Lower lobe of right lung (tissue), 2 donors: ENCODE results near the gene TAGLN3. TPM values are rescaled to one million over a fixed set of nuclear protein-coding genes. Genes with fewer than 3 reads are reported as not detected.

Experiments used
- ATAC-seq, 2 donors: fragments of 200-7000 bp; cut with Tn5 transposase; one replicate each; pipeline ENCODE4 v1.9.1; 2020 to 2022; ENCODE audit warnings: mild to moderate bottlenecking in 2 of 2, moderate library complexity in 2 of 2
- DNase-seq: peaks from one replicate; pipeline ENCODE4 v3.0.0-alpha.2; 2020
- H3K27ac ChIP-seq: fragments of 200-600 bp; one replicate; pipeline ENCODE4 v1.8.0; 2022
- H3K27me3 ChIP-seq: fragments of 200-600 bp; one replicate; pipeline ENCODE4 v1.8.0; 2022; ENCODE audit warnings: low read depth
- H3K36me3 ChIP-seq: fragments of 200-600 bp; one replicate; pipeline ENCODE4 v1.8.0; 2022; ENCODE audit warnings: mild to moderate bottlenecking
- H3K4me1 ChIP-seq: fragments of 200-600 bp; one replicate; pipeline ENCODE4 v1.8.0; 2022
- H3K4me3 ChIP-seq: fragments of 200-600 bp; one replicate; pipeline ENCODE4 v1.8.0; 2022; ENCODE audit warnings: mild to moderate bottlenecking
- H3K9me3 ChIP-seq: fragments of 200-600 bp; one replicate; pipeline ENCODE4 v1.8.0; 2022
- intact Hi-C: fragments of 100-400 bp; cut with DNase I; formaldehyde crosslinking; loops from one replicate; pipeline ENCODE4 v1.11.0; 2022
- total RNA-seq: library from RNA; stranded (reverse); fragmentation: NEBNext Ultra II Directional; extraction: Animal tissue kit (Norgen Biotek cat#: 25700); gene quantifications from one replicate; pipeline ENCODE4 v1.2.1, GENCODE V29; 2021
- TF ChIP-seq, protein P1 (sequence below): fragments of 200-600 bp; IDR thresholded peaks from one replicate; pipeline ENCODE4 v1.8.0; 2022; ENCODE audit warnings: antibody characterized with exemption, mild to moderate bottlenecking
- donor health status: DM: no; HTN: yes; CAD: no; lungs with severe emphysema.

TAGLN3 gene
- total RNA-seq, 1 donor from 2014 or later: 0.44 TPM

DNA sequence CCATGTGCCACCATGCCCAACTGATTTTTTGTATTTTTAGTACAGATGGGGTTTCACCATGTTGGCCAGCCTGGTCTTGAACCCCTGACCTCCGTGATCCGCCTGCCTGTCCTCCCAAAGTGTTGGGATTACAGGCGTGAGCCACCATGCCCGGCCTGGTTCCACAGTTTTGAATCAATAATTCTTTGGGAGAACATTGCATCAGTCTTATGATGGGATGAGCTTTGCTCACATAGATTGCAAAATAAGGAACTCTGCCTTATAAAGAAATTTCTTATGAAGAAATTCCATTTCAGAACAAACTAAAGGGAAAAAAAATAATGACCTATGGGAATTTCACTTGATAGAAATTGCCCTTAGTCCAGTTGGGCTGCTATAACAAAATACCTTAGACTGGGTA is 20.0 kb downstream of the TAGLN3 start:
- Histone ChIP-seq H3K27me3 (no peaks in the 10 kb centered on the region), H3K9me3 (no peaks in the 10 kb centered on the region), H3K4me3 (no peak overlapping the region), H3K27ac (no peak overlapping the region), H3K36me3 (no peaks in the 10 kb centered on the region), H3K4me1 (no peaks in the 10 kb centered on the region)
- TF ChIP-seq, protein P1, sequence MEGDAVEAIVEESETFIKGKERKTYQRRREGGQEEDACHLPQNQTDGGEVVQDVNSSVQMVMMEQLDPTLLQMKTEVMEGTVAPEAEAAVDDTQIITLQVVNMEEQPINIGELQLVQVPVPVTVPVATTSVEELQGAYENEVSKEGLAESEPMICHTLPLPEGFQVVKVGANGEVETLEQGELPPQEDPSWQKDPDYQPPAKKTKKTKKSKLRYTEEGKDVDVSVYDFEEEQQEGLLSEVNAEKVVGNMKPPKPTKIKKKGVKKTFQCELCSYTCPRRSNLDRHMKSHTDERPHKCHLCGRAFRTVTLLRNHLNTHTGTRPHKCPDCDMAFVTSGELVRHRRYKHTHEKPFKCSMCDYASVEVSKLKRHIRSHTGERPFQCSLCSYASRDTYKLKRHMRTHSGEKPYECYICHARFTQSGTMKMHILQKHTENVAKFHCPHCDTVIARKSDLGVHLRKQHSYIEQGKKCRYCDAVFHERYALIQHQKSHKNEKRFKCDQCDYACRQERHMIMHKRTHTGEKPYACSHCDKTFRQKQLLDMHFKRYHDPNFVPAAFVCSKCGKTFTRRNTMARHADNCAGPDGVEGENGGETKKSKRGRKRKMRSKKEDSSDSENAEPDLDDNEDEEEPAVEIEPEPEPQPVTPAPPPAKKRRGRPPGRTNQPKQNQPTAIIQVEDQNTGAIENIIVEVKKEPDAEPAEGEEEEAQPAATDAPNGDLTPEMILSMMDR: no peak
- DNase-seq (no peak), ATAC-seq (no peak)
- intact Hi-C loops: no loop called here

DNA sequence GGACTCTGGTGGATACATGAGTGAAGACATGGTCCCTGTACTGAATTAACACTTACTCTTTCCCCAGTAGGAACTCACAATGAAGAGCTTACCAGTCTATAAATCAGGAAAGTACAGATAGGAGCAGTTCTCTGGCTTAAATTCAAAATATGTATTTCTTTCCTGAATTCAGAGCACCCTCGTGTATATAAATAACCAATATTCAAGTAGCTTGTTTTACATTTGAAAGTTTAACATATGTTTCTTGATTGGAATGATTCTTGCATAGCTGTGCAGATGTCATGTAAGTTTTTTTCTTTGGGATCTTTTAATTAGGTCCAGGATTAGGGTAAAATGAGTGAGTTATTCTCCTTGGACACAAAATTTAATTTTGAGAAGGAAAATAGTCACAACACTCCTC is 21.0 kb downstream of the TAGLN3 start:
- intact Hi-C loops: no loop called here
- H3K36me3 ChIP-seq: no peaks in the 10 kb centered on the region
- ATAC-seq: no peak

DNA sequence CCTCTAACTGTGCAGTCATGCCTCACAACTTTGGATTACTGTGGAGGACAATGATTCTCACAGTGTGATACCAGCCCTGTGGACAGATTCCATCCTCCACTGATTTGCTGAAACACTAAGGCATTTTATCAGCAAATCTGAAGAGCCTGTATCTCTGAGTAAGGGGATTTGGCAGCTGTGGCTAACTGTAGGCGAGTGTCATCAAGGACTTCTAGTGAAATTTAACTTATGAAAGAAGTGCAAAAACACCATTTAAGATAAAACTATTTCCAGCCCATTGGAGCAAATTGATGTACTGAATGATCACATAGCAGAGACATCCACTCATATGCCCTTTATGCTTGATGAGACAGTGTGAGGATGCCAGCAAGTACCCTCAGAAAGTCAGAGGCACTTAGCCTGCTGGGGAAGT is 22.0 kb downstream of the TAGLN3 start:
- H3K4me1 ChIP-seq: no peaks in the 10 kb centered on the region
- no peaks in the 10 kb centered on the region for H3K27me3 ChIP-seq
- intact Hi-C loops: no loop called here
- no peaks in the 10 kb centered on the region for H3K36me3 ChIP-seq
- no peak overlapping the region for H3K27ac ChIP-seq
- H3K4me3 ChIP-seq: no peak overlapping the region
- no peaks in the 10 kb centered on the region for H3K9me3 ChIP-seq
- no peak for ATAC-seq
- TF ChIP-seq, protein P1: no peak
- DNase-seq: no peak

More for the DNA sequence above, 21.0 kb downstream of the TAGLN3 start:
- Histone ChIP-seq H3K27me3 (no peaks in the 10 kb centered on the region), H3K27ac (no peak overlapping the region), H3K4me1 (no peaks in the 10 kb centered on the region), H3K4me3 (no peak overlapping the region), H3K9me3 (no peaks in the 10 kb centered on the region)
- TF ChIP-seq, protein P1: no peak
- no peak for DNase-seq

DNA sequence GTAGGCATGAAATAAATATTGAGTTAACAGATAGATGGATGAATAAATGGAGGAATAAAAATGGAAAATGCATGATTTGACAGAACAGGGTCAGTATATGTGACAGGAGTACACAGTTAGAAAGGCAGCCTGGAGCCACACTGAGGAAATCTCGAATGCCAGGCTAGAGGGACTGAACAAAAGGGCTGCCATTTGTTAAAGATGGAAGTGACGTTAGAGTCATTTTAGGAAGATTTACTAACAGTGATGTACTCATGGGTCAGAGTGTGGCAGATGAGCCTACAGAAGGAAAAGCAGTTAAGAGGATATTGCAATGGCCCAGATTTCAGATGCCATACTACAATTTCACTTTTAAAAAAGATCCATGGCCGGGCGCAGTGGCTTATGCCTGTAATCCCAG is 28.4 kb downstream of the TAGLN3 start:
- DNase-seq (no peak), ATAC-seq (no peak)
- no peak overlapping the region for H3K4me3 ChIP-seq
- H3K27ac ChIP-seq: no peak overlapping the region
- H3K27me3 ChIP-seq: no peaks in the 10 kb centered on the region
- no peaks in the 10 kb centered on the region for H3K36me3 ChIP-seq
- H3K9me3 ChIP-seq: no peaks in the 10 kb centered on the region
- intact Hi-C loops: no loop called here
- no peaks in the 10 kb centered on the region for H3K4me1 ChIP-seq
- TF ChIP-seq, protein P1: no peak

DNA sequence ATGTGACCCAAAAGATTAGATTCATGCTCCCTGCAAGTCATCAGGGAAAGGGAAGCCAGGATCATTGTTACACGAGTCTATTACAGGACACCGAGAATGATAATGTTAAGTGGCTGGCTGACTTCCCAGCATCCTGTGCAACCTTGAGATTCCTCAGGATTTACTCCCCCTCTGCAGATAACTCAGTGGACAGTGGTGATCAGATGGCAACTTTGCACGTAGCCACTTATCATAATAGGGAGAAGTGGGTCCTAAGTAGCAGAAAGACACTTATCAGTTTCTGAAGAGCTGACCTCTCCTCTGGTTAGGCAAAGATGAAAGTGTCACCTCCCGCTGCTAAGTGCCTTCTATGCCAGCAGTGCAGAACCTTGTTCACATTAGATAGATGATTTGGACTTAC is 29.1 kb downstream of the TAGLN3 start:
- H3K27me3 ChIP-seq: no peaks in the 10 kb centered on the region
- H3K9me3 ChIP-seq: no peaks in the 10 kb centered on the region
- H3K4me3 ChIP-seq: no peak overlapping the region
- H3K36me3 ChIP-seq: no peaks in the 10 kb centered on the region
- ATAC-seq: no peak
- intact Hi-C loops: no loop called here
- TF ChIP-seq, protein P1: no peak
- H3K27ac ChIP-seq: no peak overlapping the region
- no peaks in the 10 kb centered on the region for H3K4me1 ChIP-seq
- DNase-seq: no peak

DNA sequence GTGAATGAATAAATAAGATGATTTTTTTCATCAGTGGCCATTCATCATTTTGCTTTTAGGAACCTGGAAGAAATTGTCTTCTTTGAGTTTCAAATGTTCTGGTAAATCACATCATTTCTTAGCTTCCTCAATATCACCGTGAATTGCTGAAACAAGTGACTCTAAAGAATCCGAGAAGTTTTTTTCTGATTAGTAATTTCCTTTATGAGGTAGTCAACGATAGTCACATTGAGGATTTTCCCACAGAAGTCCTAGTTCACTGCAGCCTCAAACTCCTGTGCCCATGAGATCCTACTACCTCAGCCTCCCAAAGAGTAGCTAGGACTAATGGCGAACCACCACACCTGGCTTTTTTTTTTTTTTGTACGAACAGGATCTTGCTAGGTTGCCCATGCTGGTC is 32.2 kb downstream of the TAGLN3 start:
- Histone ChIP-seq H3K4me1 (no peaks in the 10 kb centered on the region), H3K27ac (no peak overlapping the region), H3K9me3 (no peaks in the 10 kb centered on the region), H3K36me3 (no peaks in the 10 kb centered on the region), H3K4me3 (no peak overlapping the region), H3K27me3 (no peaks in the 10 kb centered on the region)
- TF ChIP-seq, protein P1: no peak
- intact Hi-C loops: no loop called here
- ATAC-seq (no peak), DNase-seq (no peak)
